Fibroblast of lung (primary cell): Measurements from ENCODE around the gene GSTT2. TPM values are rescaled to one million over a fixed set of nuclear protein-coding genes. Genes with fewer than 3 reads are reported as not detected.
"Not testable (repeated sequence)": the region's sequence is repeated elsewhere in the genome, so short reads cannot be mapped to it uniquely, and the experiment has no call there.

Experiments used
- DNase-seq, 2 donors: peaks; one replicate each; pipeline versions ENCODE4 v3.0.0 to v3.0.0-alpha.2; 2010; ENCODE audit warnings: low read depth in 2 of 2
- H2AFZ ChIP-seq: 2 replicates; pipeline ENCODE4 v1.5.1; 2012; ENCODE audit warnings: low read length, control low read depth, inconsistent platforms
- H3K27ac ChIP-seq: 2 replicates; pipeline ENCODE4 v1.5.1; 2011; ENCODE audit warnings: low read length, control low read depth; ENCODE audit not compliant: insufficient read depth
- H3K27me3 ChIP-seq: 2 replicates; pipeline ENCODE4 v1.5.1; 2011; ENCODE audit warnings: mild to moderate bottlenecking, low read length; ENCODE audit not compliant: control insufficient read depth, insufficient read depth
- H3K36me3 ChIP-seq: 2 replicates; pipeline ENCODE4 v1.5.1; 2011; ENCODE audit warnings: low read length; ENCODE audit not compliant: control insufficient read depth, insufficient read depth
- H3K4me1 ChIP-seq: 2 replicates; pipeline ENCODE4 v1.5.1; 2011; ENCODE audit warnings: low read length; ENCODE audit not compliant: control insufficient read depth, insufficient read depth; ENCODE audit errors: extremely low read depth
- H3K4me2 ChIP-seq: 2 replicates; pipeline ENCODE4 v1.5.1; 2011; ENCODE audit warnings: low read length, control low read depth; ENCODE audit not compliant: insufficient read depth; ENCODE audit errors: extremely low read depth
- H3K4me3 ChIP-seq, 4 experiments: fragments of 200-600 bp in 1 of 4; sonication (generic) in 1 of 4; replicated peaks in 1 of 4; 2 replicates each; pipeline ENCODE4 v1.5.1; 2011 to 2016; ENCODE audit warnings: low read length in 4 of 4, low read depth in 3 of 4, mild to moderate bottlenecking in 3 of 4, control low read depth in 2 of 4, inconsistent platforms in 1 of 4, mixed read lengths in 1 of 4; ENCODE audit not compliant: insufficient read depth in 1 of 4; ENCODE audit errors: control extremely low read depth in 1 of 4
- H3K79me2 ChIP-seq: 2 replicates; pipeline ENCODE4 v1.5.1; 2012; ENCODE audit warnings: mild to moderate bottlenecking, low read length, inconsistent platforms; ENCODE audit not compliant: control insufficient read depth, insufficient read depth
- H3K9ac ChIP-seq: 2 replicates; pipeline ENCODE4 v1.5.1; 2011; ENCODE audit warnings: mild to moderate bottlenecking, low read length, control low read depth; ENCODE audit not compliant: insufficient read depth
- H3K9me3 ChIP-seq: 2 replicates; pipeline ENCODE4 v1.5.1; 2012; ENCODE audit warnings: low read depth, low read length; ENCODE audit not compliant: control insufficient read depth, insufficient read depth
- H4K20me1 ChIP-seq: 2 replicates; pipeline ENCODE4 v1.5.1; 2011; ENCODE audit warnings: low read length; ENCODE audit not compliant: control insufficient read depth, insufficient read depth; ENCODE audit errors: extremely low read depth
- polyA plus RNA-seq, 2 donors: library from polyadenylated mRNA; depleted of rRNA in 1 of 2; stranded (reverse) in 1 of 2; unstranded in 1 of 2; fragments of >200 nt; gene quantifications; 2 replicates each; pipeline ENCODE4 v1.2.1, GENCODE V29; 2011 to 2012; ENCODE audit warnings: missing spikeins in 1 of 2
- total RNA-seq: library from RNA; depleted of rRNA; stranded (reverse); fragments of >200 nt; gene quantifications from 2 replicates; pipeline ENCODE4 v1.2.1, GENCODE V29; 2014

Gene GSTT2
- total and polyA plus RNA-seq, 2 donors (not counting 1 experiment from before 2014, with no cell fraction given), result 0.33 to 2.4 TPM

DNA sequence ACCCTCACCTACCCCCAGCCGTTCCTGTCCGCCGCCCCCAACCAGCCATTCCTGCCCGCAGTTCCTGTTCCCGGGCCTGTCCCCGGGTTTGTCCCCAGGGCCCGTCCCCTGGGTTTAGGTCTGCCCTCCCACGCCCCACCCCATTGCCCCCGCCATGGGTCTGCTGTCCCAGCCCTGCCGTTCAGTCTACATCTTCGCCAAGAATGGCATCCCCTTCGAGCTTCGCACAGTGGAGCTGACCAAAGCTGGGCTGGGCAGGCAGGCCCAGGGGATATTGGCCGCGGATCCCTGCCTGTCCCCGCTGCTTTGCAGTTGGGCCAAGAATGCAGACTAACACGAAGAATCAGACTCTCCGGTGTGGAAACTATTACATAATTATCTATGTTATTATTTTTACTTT, 30.2 kb upstream of the GSTT2 start:
- H2AFZ ChIP-seq, H3K4me3 ChIP-seq, H3K9me3 ChIP-seq, H3K9ac ChIP-seq, H4K20me1 ChIP-seq, H3K27ac ChIP-seq, H3K4me1 ChIP-seq, H3K36me3 ChIP-seq, H3K4me2 ChIP-seq, DNase-seq, H3K79me2 ChIP-seq, H3K27me3 ChIP-seq: not testable (repeated sequence)

DNA sequence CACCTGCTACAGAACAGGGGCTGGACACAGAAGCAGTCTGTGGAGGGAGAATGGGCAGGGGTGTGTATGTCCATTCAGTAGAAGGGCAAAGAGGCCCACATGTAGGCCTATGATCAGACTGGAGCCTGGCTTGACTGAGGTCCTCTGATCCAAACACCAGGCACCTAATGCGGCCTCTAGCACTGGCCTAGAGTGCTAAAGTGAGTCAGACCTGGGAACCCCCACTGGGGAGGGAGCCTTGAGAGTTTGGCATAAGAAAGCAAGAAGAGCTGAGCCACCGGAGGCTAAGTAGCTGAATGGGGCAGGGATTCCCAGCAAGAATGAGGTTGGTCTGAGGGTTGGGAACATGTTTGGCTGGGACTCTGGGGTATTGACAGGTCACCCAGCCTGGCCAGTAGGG, 28.6 kb upstream of the GSTT2 start:
- not testable (repeated sequence) for H4K20me1 ChIP-seq, H3K27me3 ChIP-seq, H3K36me3 ChIP-seq, H3K9me3 ChIP-seq, H3K4me2 ChIP-seq, H3K4me3 ChIP-seq, H2AFZ ChIP-seq, H3K27ac ChIP-seq, H3K4me1 ChIP-seq, H3K9ac ChIP-seq, H3K79me2 ChIP-seq
- peak in 1 of 2 donors; percentile 11 for DNase-seq

DNA sequence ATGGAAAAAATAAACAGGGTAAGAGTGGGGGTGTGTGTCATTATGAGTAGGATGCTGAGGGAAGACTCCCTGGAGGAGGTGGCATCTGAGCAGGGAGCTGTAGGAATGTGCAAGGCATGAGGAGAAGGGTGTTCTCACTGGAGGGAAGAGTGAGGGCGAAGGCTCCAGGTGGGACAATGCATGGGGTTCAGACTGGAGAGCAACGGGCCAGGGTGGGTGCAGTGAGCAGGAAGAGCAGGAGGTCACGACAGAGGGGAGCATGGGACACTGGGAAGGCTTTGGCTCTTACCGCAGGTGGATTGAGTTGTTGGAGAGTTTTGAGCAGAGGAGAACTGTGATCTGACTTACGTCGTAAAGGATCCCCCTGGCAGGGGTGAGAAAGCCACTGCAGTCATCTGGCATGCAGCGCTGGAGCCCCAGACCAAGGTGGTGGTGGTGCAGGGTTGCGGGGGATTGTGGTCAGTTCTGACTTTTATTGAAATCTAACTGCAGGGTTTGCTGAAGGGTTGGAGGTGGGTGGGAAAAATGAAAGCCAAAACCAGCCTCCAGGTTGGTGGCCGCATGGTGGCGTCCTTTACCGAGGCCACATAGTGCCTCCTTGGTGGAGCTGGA, 27.0 kb upstream of the GSTT2 start:
- H2AFZ ChIP-seq, H4K20me1 ChIP-seq, DNase-seq, H3K27me3 ChIP-seq, H3K9me3 ChIP-seq, H3K36me3 ChIP-seq, H3K4me2 ChIP-seq, H3K4me1 ChIP-seq, H3K4me3 ChIP-seq, H3K27ac ChIP-seq, H3K9ac ChIP-seq, H3K79me2 ChIP-seq: not testable (repeated sequence)

DNA sequence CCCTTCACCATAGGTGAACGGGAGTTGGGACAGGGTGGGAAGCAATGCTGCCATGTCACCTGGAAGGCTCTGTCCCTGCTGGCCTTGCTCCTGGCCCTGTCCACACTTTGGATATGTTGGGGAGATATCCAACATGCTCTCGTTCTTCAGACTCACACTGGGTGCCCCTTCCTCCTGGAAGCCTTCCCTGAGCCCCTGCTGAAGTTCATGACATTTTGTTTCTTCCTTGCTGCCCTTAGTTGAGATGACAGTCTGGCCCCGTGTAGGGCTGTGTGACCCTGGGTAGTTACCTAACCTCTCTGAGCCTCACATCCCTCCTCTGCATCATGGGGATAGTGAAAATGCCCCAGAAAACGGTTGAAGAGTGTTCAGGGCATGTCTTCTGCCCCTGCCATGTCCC, 26.4 kb upstream of the GSTT2 start:
- not testable (repeated sequence) for H3K4me1 ChIP-seq, H2AFZ ChIP-seq, H3K79me2 ChIP-seq, H3K9me3 ChIP-seq, H3K27me3 ChIP-seq, H3K9ac ChIP-seq, H3K4me3 ChIP-seq, H3K4me2 ChIP-seq, H3K27ac ChIP-seq, H3K36me3 ChIP-seq, DNase-seq, H4K20me1 ChIP-seq

DNA sequence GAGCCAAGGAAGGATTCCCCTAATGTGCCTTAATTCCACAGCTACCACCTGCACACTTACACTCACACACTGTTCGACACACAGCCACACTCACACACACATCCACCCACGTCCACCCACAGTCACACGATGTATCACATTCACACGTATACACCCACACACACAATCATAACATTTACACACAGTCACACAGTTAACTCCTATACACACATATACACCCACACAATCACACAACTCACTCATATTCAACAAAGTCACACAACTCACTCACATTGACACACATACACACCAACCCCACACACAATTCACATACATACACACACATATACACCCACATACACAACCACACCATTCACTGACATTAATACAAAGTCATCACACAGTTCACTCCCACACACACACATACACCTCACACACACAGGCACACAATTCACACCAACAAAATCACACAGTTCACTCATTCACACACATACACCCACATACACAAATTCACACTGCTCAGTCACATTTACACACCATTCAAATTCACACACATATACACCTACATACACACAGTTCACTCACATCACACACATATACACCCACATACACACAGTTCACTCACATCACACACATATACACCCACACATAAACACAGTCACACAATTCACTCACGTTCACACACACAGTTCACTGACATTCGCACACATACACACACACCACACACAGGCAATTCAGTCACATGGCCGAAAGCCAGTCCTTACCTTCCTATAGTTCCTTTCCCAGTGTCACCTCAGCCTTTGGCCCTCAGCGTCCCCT, 25.5 kb upstream of the GSTT2 start:
- not testable (repeated sequence) for DNase-seq, H3K27me3 ChIP-seq, H3K9ac ChIP-seq, H3K79me2 ChIP-seq, H3K27ac ChIP-seq, H3K36me3 ChIP-seq, H2AFZ ChIP-seq, H3K4me1 ChIP-seq, H3K9me3 ChIP-seq, H3K4me2 ChIP-seq, H4K20me1 ChIP-seq, H3K4me3 ChIP-seq

GRCh38 chr22:23954991-23955305, 25.0 kb upstream of the GSTT2 start:
- not testable (repeated sequence) for DNase-seq, H3K27ac ChIP-seq, H3K9ac ChIP-seq, H3K9me3 ChIP-seq, H3K4me3 ChIP-seq, H3K4me2 ChIP-seq, H3K27me3 ChIP-seq, H4K20me1 ChIP-seq, H3K36me3 ChIP-seq, H3K79me2 ChIP-seq, H3K4me1 ChIP-seq, H2AFZ ChIP-seq

DNA sequence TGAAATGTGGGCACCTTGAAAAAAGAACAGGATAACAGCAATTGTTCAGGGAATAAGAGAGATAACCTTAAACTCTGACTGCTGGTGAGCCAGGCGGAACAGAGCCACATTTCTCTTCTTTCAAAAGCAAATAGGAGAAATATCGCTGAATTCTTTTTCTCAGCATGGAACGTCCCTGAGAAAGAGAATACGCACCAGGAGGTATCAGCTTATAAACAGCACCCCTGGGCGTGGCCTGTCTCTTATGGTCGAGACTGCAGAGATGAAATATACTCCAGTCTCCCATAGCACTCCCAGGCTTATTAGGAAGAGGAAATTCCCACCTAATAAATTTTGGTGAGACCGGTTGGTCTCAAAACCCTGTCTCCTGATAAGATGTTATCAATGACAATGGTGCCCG, 24.0 kb upstream of the GSTT2 start:
- not testable (repeated sequence) for H3K36me3 ChIP-seq, H3K4me1 ChIP-seq, H3K27me3 ChIP-seq, H2AFZ ChIP-seq, H3K9ac ChIP-seq, H3K9me3 ChIP-seq, H3K4me2 ChIP-seq, DNase-seq, H3K4me3 ChIP-seq, H3K79me2 ChIP-seq, H3K27ac ChIP-seq, H4K20me1 ChIP-seq
